Measurements from ENCODE around the gene CDC14A.

CDC14A gene

DNA sequence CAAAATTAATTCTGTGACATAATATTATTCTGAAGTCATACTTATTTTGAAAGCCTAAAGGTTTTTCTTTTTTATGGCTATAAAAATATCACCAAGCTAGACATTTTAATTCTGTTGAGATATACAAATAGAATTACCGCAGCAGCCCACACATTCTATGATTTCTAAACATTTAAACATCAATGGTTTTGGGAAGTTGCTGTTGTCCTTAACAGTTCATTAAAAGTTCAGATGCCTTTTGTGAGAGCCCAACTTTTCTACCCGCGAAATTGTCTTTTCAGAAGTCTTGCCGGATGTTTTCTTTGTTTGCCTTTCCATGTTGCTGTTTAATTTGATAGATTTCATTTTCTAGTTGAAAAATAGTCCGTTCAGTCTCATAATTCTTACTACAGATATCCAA is 40.5 kb downstream of the CDC14A start:
- H3K4me2 ChIP-seq (ENCODE audit: low read length): no peak overlapping the region
- no peak overlapping the region for H3K4me3 ChIP-seq (ENCODE audit: low read depth, low read length, poor library complexity, severe bottlenecking)
- no peak overlapping the region for H3K9ac ChIP-seq (ENCODE audit: low read length)
- H3K36me3 ChIP-seq (ENCODE audit: insufficient read depth, low read length): no peaks in the 10 kb centered on the region
- no peaks in the 10 kb centered on the region for H3K9me3 ChIP-seq (ENCODE audit: low read length)
- H3K27ac ChIP-seq (ENCODE audit: low read depth, low read length, poor library complexity, severe bottlenecking): no peak overlapping the region
- H3K27me3 ChIP-seq (ENCODE audit: insufficient read depth, low read length): no peaks in the 10 kb centered on the region
- H3K9me2 ChIP-seq (ENCODE audit: low read depth, low read length): no peaks in the 10 kb centered on the region
- no peaks in the 10 kb centered on the region for H3K4me1 ChIP-seq (ENCODE audit: insufficient read depth, low read length, severe bottlenecking)
- H3F3A ChIP-seq (ENCODE audit: insufficient read depth, low read length): no peaks in the 10 kb centered on the region
- no peaks in the 10 kb centered on the region for H3K79me2 ChIP-seq (ENCODE audit: insufficient read depth, low read length)
- no peak for TF ChIP-seq EZH2 (IDR thresholded peaks at IDR 0.05; ENCODE audit: borderline replicate concordance, low read length)
- TF ChIP-seq, protein P1, sequence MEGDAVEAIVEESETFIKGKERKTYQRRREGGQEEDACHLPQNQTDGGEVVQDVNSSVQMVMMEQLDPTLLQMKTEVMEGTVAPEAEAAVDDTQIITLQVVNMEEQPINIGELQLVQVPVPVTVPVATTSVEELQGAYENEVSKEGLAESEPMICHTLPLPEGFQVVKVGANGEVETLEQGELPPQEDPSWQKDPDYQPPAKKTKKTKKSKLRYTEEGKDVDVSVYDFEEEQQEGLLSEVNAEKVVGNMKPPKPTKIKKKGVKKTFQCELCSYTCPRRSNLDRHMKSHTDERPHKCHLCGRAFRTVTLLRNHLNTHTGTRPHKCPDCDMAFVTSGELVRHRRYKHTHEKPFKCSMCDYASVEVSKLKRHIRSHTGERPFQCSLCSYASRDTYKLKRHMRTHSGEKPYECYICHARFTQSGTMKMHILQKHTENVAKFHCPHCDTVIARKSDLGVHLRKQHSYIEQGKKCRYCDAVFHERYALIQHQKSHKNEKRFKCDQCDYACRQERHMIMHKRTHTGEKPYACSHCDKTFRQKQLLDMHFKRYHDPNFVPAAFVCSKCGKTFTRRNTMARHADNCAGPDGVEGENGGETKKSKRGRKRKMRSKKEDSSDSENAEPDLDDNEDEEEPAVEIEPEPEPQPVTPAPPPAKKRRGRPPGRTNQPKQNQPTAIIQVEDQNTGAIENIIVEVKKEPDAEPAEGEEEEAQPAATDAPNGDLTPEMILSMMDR (IDR thresholded peaks at IDR 0.05; ENCODE audit: low read length): no peak
- H4K20me1 ChIP-seq (ENCODE audit: insufficient read depth, low read length): no peaks in the 10 kb centered on the region
- H2AFZ ChIP-seq (ENCODE audit: low read length): no peak overlapping the region

DNA sequence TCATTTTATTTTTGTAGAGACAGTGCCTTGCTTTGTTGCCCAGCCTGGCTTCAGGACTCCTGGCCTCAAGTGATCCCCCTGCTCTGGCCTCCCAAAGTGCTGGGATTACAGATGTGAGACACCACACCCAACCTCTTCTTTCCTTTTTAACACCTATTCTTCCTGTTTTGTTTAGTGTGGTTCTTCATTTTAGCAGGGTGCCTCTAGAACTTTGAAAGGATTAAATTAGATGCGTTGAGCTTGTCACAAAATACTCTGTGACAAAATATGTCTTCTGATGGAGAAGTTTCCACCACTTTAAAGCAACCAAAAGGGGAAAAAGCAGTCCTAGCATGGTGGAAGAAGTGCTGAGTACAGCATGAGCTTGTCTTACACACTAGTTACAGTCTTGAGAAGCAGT is 42.0 kb downstream of the CDC14A start:
- H3K27me3 ChIP-seq (ENCODE audit: insufficient read depth, low read length): no peaks in the 10 kb centered on the region
- H3K79me2 ChIP-seq (ENCODE audit: insufficient read depth, low read length): no peaks in the 10 kb centered on the region
- H3K9me2 ChIP-seq (ENCODE audit: low read depth, low read length): no peaks in the 10 kb centered on the region
- H3K9me3 ChIP-seq (ENCODE audit: low read length): no peaks in the 10 kb centered on the region
- H3K4me1 ChIP-seq (ENCODE audit: insufficient read depth, low read length, severe bottlenecking): no peaks in the 10 kb centered on the region
- H3F3A ChIP-seq (ENCODE audit: insufficient read depth, low read length): no peaks in the 10 kb centered on the region
- no peak overlapping the region for H3K9ac ChIP-seq (ENCODE audit: low read length)
- no peaks in the 10 kb centered on the region for H4K20me1 ChIP-seq (ENCODE audit: insufficient read depth, low read length)
- no peak overlapping the region for H3K4me3 ChIP-seq (ENCODE audit: low read depth, low read length, poor library complexity, severe bottlenecking)
- H3K4me2 ChIP-seq (ENCODE audit: low read length): no peak overlapping the region
- H2AFZ ChIP-seq (ENCODE audit: low read length): no peak overlapping the region
- H3K27ac ChIP-seq (ENCODE audit: low read depth, low read length, poor library complexity, severe bottlenecking): no peak overlapping the region
- TF ChIP-seq, protein P1 (IDR thresholded peaks at IDR 0.05; ENCODE audit: low read length): no peak
- no peak for TF ChIP-seq EZH2 (IDR thresholded peaks at IDR 0.05; ENCODE audit: borderline replicate concordance, low read length)
- no peaks in the 10 kb centered on the region for H3K36me3 ChIP-seq (ENCODE audit: insufficient read depth, low read length)

DNA sequence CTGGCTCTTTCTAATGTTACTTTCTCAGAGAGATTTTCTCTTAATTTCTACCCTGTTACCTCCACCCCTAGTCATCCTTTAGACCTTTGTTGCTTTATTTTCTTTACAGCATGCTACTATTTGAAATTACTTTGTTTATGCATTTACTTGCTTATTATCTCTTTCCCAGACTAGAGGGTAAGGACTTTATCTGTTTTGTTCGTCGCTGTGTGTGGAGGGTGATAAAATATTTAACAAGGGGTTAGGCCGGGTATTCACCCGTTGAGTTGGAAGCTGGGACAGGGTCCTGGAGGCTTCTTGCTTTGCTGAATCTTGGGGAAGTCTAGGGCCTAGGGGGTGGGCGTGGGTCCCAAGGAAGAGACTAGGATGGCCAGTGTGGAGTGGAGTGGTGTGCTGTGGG is 43.6 kb downstream of the CDC14A start:
- TF ChIP-seq, protein P1 (IDR thresholded peaks at IDR 0.05; ENCODE audit: low read length): no peak
- TF ChIP-seq EZH2 (IDR thresholded peaks at IDR 0.05; ENCODE audit: borderline replicate concordance, low read length): no peak
- H3K27me3 ChIP-seq (ENCODE audit: insufficient read depth, low read length): no peaks in the 10 kb centered on the region
- H3K4me3 ChIP-seq (ENCODE audit: low read depth, low read length, poor library complexity, severe bottlenecking): no peak overlapping the region
- H3K9ac ChIP-seq (ENCODE audit: low read length): no peak overlapping the region
- no peaks in the 10 kb centered on the region for H3F3A ChIP-seq (ENCODE audit: insufficient read depth, low read length)
- no peaks in the 10 kb centered on the region for H3K9me3 ChIP-seq (ENCODE audit: low read length)
- no peaks in the 10 kb centered on the region for H4K20me1 ChIP-seq (ENCODE audit: insufficient read depth, low read length)
- peaks cover 9% of the 10 kb centered on the region for H3K4me1 ChIP-seq (ENCODE audit: insufficient read depth, low read length, severe bottlenecking)
- H3K36me3 ChIP-seq (ENCODE audit: insufficient read depth, low read length): no peaks in the 10 kb centered on the region
- H2AFZ ChIP-seq (ENCODE audit: low read length): no peak overlapping the region
- H3K4me2 ChIP-seq (ENCODE audit: low read length): no peak overlapping the region
- no peak overlapping the region for H3K27ac ChIP-seq (ENCODE audit: low read depth, low read length, poor library complexity, severe bottlenecking)
- H3K9me2 ChIP-seq (ENCODE audit: low read depth, low read length): no peaks in the 10 kb centered on the region
- no peaks in the 10 kb centered on the region for H3K79me2 ChIP-seq (ENCODE audit: insufficient read depth, low read length)
